GM18951 (cell line): Measurements from ENCODE around the gene TM2D3.

Source experiments
- POLR2A ChIP-seq: IDR thresholded peaks from 4 replicates; pipeline ENCODE4 v1.6.1; 2011; ENCODE audit warnings: mild to moderate bottlenecking; ENCODE audit not compliant: insufficient read length, insufficient read depth; ENCODE audit errors: extremely low read depth
- in situ Hi-C: fragments of 300-500 bp; cut with MboI; formaldehyde crosslinking; loops from one replicate; pipeline ENCODE4 v1.12.0; 2022; ENCODE audit warnings: low sequenced_read_pairs, mixed read lengths, inconsistent platforms; ENCODE audit not compliant: unreplicated experiment

The TM2D3 gene

GRCh38 chr15:101597360-101597928 is 54.7 kb downstream of the TM2D3 start:
- no peak for TF ChIP-seq POLR2A
- in situ Hi-C loops = no loop called here

GRCh38 chr15:101596633-101597032 is 55.5 kb downstream of the TM2D3 start:
- TF ChIP-seq POLR2A = no peak

More at GRCh38 chr15:101596633-101597032, 55.5 kb downstream of the TM2D3 start:
- in situ Hi-C loops = no loop called here
